Stomach (tissue), 9 donors: ENCODE results near the gene DPP8. TPM values are rescaled to one million over a fixed set of nuclear protein-coding genes. Genes with fewer than 3 reads are reported as not detected.
"Not testable (repeated sequence)": the region's sequence is repeated elsewhere in the genome, so short reads cannot be mapped to it uniquely, and the experiment has no call there.

Experiments
- DNase-seq, 2 donors: peaks; one replicate each; pipeline versions ENCODE4 v3.0.0 to v3.0.0-alpha.2; 2013 to 2019
- H3K27ac ChIP-seq, 5 donors: fragments of 200-600 bp in 4 of 5; sonication (generic) in 4 of 5; one replicate each; pipeline ENCODE4 v1.5.1; 2013 to 2019; ENCODE audit warnings: mild to moderate bottlenecking in 1 of 5, moderate library complexity in 1 of 5
- H3K27me3 ChIP-seq, 3 donors: fragments of 200-600 bp; sonication (generic); one replicate each; pipeline ENCODE4 v1.5.1; 2017 to 2019; ENCODE audit warnings: mixed run types in 1 of 3
- H3K36me3 ChIP-seq, 4 donors: fragments of 200-600 bp; sonication (generic); 1 replicate in 3 of 4; 2 replicates in 1 of 4; pipeline ENCODE4 v1.5.1; 2016 to 2019
- H3K4me1 ChIP-seq, 4 donors: fragments of 200-600 bp; sonication (generic); one replicate each; pipeline ENCODE4 v1.5.1; 2016 to 2019
- H3K4me3 ChIP-seq, 4 donors: fragments of 200-600 bp; sonication (generic) in 3 of 4; one replicate each; pipeline ENCODE4 v1.5.1; 2016 to 2019; ENCODE audit warnings: mild to moderate bottlenecking in 1 of 4
- H3K9me3 ChIP-seq, 4 donors: fragments of 200-600 bp; sonication (generic); one replicate each; pipeline ENCODE4 v1.5.1; 2016 to 2019
- EP300 ChIP-seq: sonication (generic); formaldehyde crosslinking; IDR thresholded peaks from one replicate; pipeline ENCODE4 v1.6.1; 2017; ENCODE audit warnings: antibody characterized with exemption
- POLR2A ChIP-seq, 4 donors: fragments of 450-650 bp; IDR thresholded peaks; one replicate each; pipeline ENCODE4 v1.6.1; 2016; ENCODE audit warnings: antibody characterized with exemption in 4 of 4, control low read depth in 2 of 4, mild to moderate bottlenecking in 1 of 4, moderate library complexity in 1 of 4
- POLR2AphosphoS5 ChIP-seq, 3 donors: sonication (generic); formaldehyde crosslinking; IDR thresholded peaks; one replicate each; pipeline ENCODE4 v1.6.1; 2016; ENCODE audit warnings: antibody characterized with exemption in 3 of 3
- whole genome bisulfite sequencing, 5 donors: extraction: QIAGEN DNeasy Blood & Tissue Kit in 3 of 5; methylation state at CpG; one replicate each; pipeline versions ENCODE4 v1.1.5 to v1.1.7; 2013 to 2018; 5-methylcytosine and 5-hydroxymethylcytosine counted together
- intact Hi-C: fragments of 100-400 bp; cut with DNase I; formaldehyde crosslinking; loops from one replicate; pipeline ENCODE4 v1.15.1; 2023; ENCODE audit warnings: low total_unique reads
- polyA plus RNA-seq, 3 donors: library from polyadenylated mRNA; stranded (reverse); fragments of 200-250 nt; gene quantifications; one replicate each; pipeline ENCODE4 v1.2.3, GENCODE V29; 2013
- total RNA-seq, 5 donors: library from RNA; depleted of rRNA; stranded (reverse); fragments of >200 nt; gene quantifications; one replicate each; pipeline versions ENCODE4 v1.1.0 to v1.2.3, GENCODE V29; 2014 to 2016
- TF ChIP-seq, protein P1 (sequence below), 7 experiments: fragments of 450-650 bp in 4 of 7; fragments of 200-600 bp in 3 of 7; sonication (generic) in 3 of 7; IDR thresholded peaks; one replicate each; pipeline ENCODE4 v1.5.1; 2016 to 2019; ENCODE audit warnings: antibody characterized with exemption in 7 of 7, control low read depth in 2 of 7, mild to moderate bottlenecking in 1 of 7
- donor health status: healthy with polysubstance abuse.
- donor health status: Bipolar disorder and iron deficiency.
- donor health status: healthy.

The DPP8 gene
- total and polyA plus RNA-seq, 8 donors, result 4.5 to 89.0 (median 21.6) TPM

GRCh38 chr15:65558997-65559760 lies 41.7 kb upstream of the DPP8 start:
- Histone ChIP-seq H3K27me3 (no peaks in the 10 kb centered on the region), H3K4me1 (no peaks in the 10 kb centered on the region), H3K36me3 (peaks cover 26 to 97% (median 90%) of the 10 kb centered on the region in 4 donors), H3K27ac (no peak overlapping the region), H3K9me3 (no peaks in the 10 kb centered on the region), H3K4me3 (no peak overlapping the region)
- intact Hi-C loops, result no loop called here
- 92 to 94% (median 93%) methylated on average over 6 of the region's 6 CpGs for WGBS, 5 donors
- TF ChIP-seq POLR2A (IDR thresholded peaks at IDR 0.05), result no peak
- TF ChIP-seq POLR2AphosphoS5 (IDR thresholded peaks at IDR 0.05), result no peak
- TF ChIP-seq EP300, result no peak
- TF ChIP-seq, protein P1, sequence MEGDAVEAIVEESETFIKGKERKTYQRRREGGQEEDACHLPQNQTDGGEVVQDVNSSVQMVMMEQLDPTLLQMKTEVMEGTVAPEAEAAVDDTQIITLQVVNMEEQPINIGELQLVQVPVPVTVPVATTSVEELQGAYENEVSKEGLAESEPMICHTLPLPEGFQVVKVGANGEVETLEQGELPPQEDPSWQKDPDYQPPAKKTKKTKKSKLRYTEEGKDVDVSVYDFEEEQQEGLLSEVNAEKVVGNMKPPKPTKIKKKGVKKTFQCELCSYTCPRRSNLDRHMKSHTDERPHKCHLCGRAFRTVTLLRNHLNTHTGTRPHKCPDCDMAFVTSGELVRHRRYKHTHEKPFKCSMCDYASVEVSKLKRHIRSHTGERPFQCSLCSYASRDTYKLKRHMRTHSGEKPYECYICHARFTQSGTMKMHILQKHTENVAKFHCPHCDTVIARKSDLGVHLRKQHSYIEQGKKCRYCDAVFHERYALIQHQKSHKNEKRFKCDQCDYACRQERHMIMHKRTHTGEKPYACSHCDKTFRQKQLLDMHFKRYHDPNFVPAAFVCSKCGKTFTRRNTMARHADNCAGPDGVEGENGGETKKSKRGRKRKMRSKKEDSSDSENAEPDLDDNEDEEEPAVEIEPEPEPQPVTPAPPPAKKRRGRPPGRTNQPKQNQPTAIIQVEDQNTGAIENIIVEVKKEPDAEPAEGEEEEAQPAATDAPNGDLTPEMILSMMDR (IDR thresholded peaks at IDR 0.05), result no peak
- DNase-seq, result no peak

GRCh38 chr15:65558336-65558735 lies 40.8 kb upstream of the DPP8 start:
- Histone ChIP-seq H3K27me3 (no peaks in the 10 kb centered on the region), H3K27ac (no peak overlapping the region), H3K4me3 (no peak overlapping the region), H3K36me3 (peaks cover 22 to 95% (median 88%) of the 10 kb centered on the region in 4 donors), H3K4me1 (no peaks in the 10 kb centered on the region), H3K9me3 (no peaks in the 10 kb centered on the region)
- intact Hi-C loops, result no loop called here
- DNase-seq, result no peak
- 84 to 96% (median 94%) methylated on average over 5 of the region's 5 CpGs for WGBS, 5 donors
- no peak for TF ChIP-seq POLR2AphosphoS5 (IDR thresholded peaks at IDR 0.05)
- TF ChIP-seq, protein P1 (IDR thresholded peaks at IDR 0.05), result no peak
- TF ChIP-seq EP300, result no peak
- TF ChIP-seq POLR2A (IDR thresholded peaks at IDR 0.05), result no peak

DNA sequence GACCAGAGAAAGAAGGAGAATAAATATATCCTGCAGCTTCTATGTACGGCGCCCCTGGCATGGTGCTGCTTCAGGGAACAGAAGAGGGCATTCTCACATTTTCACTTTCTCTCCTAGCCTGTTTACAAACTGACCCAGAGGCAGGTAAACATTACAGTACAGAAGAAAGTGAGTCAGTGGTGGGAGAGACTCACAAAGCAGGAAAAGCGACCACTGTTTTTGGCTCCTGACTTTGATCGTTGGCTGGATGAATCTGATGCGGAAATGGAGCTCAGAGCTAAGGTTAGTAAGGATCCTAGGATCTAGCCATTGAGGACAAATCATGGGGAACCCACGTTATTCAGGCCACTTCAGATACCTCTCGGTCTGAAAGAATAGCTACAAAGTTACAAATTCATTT lies 39.1 kb upstream of the DPP8 start:
- H3K9me3 ChIP-seq, result no peaks in the 10 kb centered on the region
- intact Hi-C loops, result no loop called here
- no peaks in the 10 kb centered on the region for H3K4me1 ChIP-seq
- no peaks in the 10 kb centered on the region for H3K27me3 ChIP-seq
- no peak overlapping the region for H3K27ac ChIP-seq
- DNase-seq, result no peak
- 90 to 97% (median 95%) methylated on average over 7 of the region's 7 CpGs for WGBS, 5 donors
- TF ChIP-seq POLR2A (IDR thresholded peaks at IDR 0.05) (no peak), POLR2AphosphoS5 (IDR thresholded peaks at IDR 0.05) (no peak)
- TF ChIP-seq, protein P1 (IDR thresholded peaks at IDR 0.05), result no peak
- peaks cover 12 to 81% (median 71%) of the 10 kb centered on the region in 4 donors for H3K36me3 ChIP-seq
- no peak overlapping the region for H3K4me3 ChIP-seq

DNA sequence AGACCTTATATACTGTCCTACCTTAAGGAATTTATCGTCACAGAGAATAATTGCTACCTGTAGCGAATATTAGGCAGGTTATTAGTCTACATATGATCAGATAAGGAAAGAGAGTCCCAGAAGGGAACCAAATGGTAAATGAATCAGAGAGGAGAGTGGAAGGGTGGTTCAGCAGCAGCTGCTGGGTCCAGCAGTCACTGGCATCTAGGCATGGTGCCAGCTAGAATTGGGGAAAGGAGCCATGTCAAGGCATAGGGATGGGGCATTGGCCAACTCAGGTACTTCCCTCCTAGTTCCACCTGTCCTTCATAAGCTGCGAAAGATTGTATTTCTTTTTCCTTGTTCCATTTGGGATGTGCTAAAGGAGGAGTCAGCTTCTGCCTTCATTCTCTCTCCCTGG lies 36.2 kb upstream of the DPP8 start:
- Histone ChIP-seq H3K27me3 (no peaks in the 10 kb centered on the region), H3K4me3 (no peak overlapping the region), H3K4me1 (peaks cover 0 to 18% (median 15%) of the 10 kb centered on the region in 4 donors), H3K27ac (no peak overlapping the region), H3K9me3 (no peaks in the 10 kb centered on the region), H3K36me3 (peaks cover 7 to 55% (median 48%) of the 10 kb centered on the region in 4 donors)
- 96 to 98% (median 97%) methylated on average over 3 of the region's 3 CpGs for WGBS, 5 donors
- no peak for DNase-seq
- TF ChIP-seq, protein P1 (IDR thresholded peaks at IDR 0.05), result no peak
- TF ChIP-seq POLR2AphosphoS5 (IDR thresholded peaks at IDR 0.05) (no peak), EP300 (no peak), POLR2A (IDR thresholded peaks at IDR 0.05) (no peak)
- intact Hi-C loops, result no loop called here

GRCh38 chr15:65552851-65553250 lies 35.4 kb upstream of the DPP8 start:
- H3K36me3 ChIP-seq, result peaks cover 6 to 46% (median 41%) of the 10 kb centered on the region in 4 donors
- WGBS, 5 donors, result 98 to 99% (median 98%) methylated on average over 4 to 5 of the region's 6 CpGs

More at GRCh38 chr15:65552851-65553250, 35.4 kb upstream of the DPP8 start:
- H3K4me1 ChIP-seq, result peaks cover 0 to 18% (median 15%) of the 10 kb centered on the region in 4 donors
- H3K4me3 ChIP-seq, H3K27me3 ChIP-seq, intact Hi-C loops, DNase-seq, H3K9me3 ChIP-seq, H3K27ac ChIP-seq: not testable (repeated sequence)
